GM23338 (cell line): ENCODE results near the gene LMF1. TPM values are rescaled to one million over a fixed set of nuclear protein-coding genes. Genes with fewer than 3 reads are reported as not detected.

Experiments used
- ATAC-seq: fragments of 200-7000 bp; cut with Tn5 transposase; 3 replicates; pipeline ENCODE4 v1.9.1; 2020
- DNase-seq: peaks from one replicate; pipeline ENCODE4 v3.0.0-alpha.2; 2015; ENCODE audit warnings: low spot score
- H2AFZ ChIP-seq: fragments of 200-600 bp; sonication (generic); 2 replicates; pipeline ENCODE4 v1.8.0; 2016; ENCODE audit warnings: antibody characterized with exemption, mild to moderate bottlenecking, moderate library complexity
- H3F3A ChIP-seq: fragments of 200-600 bp; sonication (generic); replicated peaks from 2 replicates; pipeline ENCODE4 v1.8.0; 2017; ENCODE audit warnings: antibody characterized with exemption, mixed run types, low read depth
- H3K27ac ChIP-seq: fragments of 200-600 bp; sonication (generic); 2 replicates; pipeline ENCODE4 v1.6.1; 2016; ENCODE audit warnings: low read depth
- H3K27me3 ChIP-seq: fragments of 200-600 bp; sonication (generic); 2 replicates; pipeline ENCODE4 v1.8.0; 2016; ENCODE audit warnings: mild to moderate bottlenecking, mixed run types, moderate library complexity; ENCODE audit not compliant: insufficient read depth
- H3K36me3 ChIP-seq: fragments of 200-600 bp; sonication (generic); 2 replicates; pipeline ENCODE4 v1.8.0; 2016; ENCODE audit warnings: mild to moderate bottlenecking; ENCODE audit not compliant: insufficient read depth
- H3K4me1 ChIP-seq: fragments of 200-600 bp; sonication (generic); 2 replicates; pipeline ENCODE4 v1.8.0; 2016; ENCODE audit warnings: mild to moderate bottlenecking, moderate library complexity; ENCODE audit not compliant: insufficient read depth
- H3K4me2 ChIP-seq: fragments of 200-600 bp; sonication (generic); 2 replicates; pipeline ENCODE4 v1.7.1; 2017; ENCODE audit warnings: mixed run types
- H3K4me3 ChIP-seq: fragments of 200-600 bp; sonication (generic); 2 replicates; pipeline ENCODE4 v1.6.1; 2016; ENCODE audit warnings: mixed run types
- H3K79me2 ChIP-seq: fragments of 200-600 bp; sonication (generic); replicated peaks from 2 replicates; pipeline ENCODE4 v1.8.0; 2017; ENCODE audit warnings: mild to moderate bottlenecking; ENCODE audit not compliant: insufficient read depth
- H3K9me2 ChIP-seq: fragments of 200-600 bp; sonication (generic); 2 replicates; pipeline ENCODE4 v1.8.0; 2017; ENCODE audit not compliant: insufficient read depth
- H4K20me1 ChIP-seq: fragments of 200-600 bp; sonication (generic); replicated peaks from 2 replicates; pipeline ENCODE4 v1.8.0; 2017; ENCODE audit warnings: mild to moderate bottlenecking; ENCODE audit not compliant: insufficient read depth
- H3K27ac Mint-ChIP-seq: 2 replicates; pipeline ENCODE4 v1.8.0; 2020; ENCODE audit warnings: inconsistent platforms, mild to moderate bottlenecking, moderate library complexity, mixed read lengths
- H3K27me3 Mint-ChIP-seq: 3 replicates; pipeline ENCODE4 v1.8.0; 2022; ENCODE audit warnings: low read depth, mild to moderate bottlenecking, moderate library complexity, mixed read lengths, inconsistent platforms; ENCODE audit not compliant: insufficient read depth, poor library complexity
- H3K36me3 Mint-ChIP-seq: 3 replicates; pipeline ENCODE4 v1.8.0; 2021; ENCODE audit warnings: low read depth, mild to moderate bottlenecking, inconsistent platforms, moderate library complexity, mixed read lengths
- H3K4me1 Mint-ChIP-seq: 3 replicates; pipeline ENCODE4 v1.8.0; 2020; ENCODE audit warnings: mild to moderate bottlenecking, inconsistent platforms, mixed read lengths
- H3K4me3 Mint-ChIP-seq: 3 replicates; pipeline ENCODE4 v1.8.0; 2021; ENCODE audit warnings: moderate library complexity, mild to moderate bottlenecking, inconsistent platforms, mixed read lengths
- H3K9me3 Mint-ChIP-seq: 3 replicates; pipeline ENCODE4 v1.8.0; 2020; ENCODE audit warnings: moderate library complexity, mild to moderate bottlenecking, inconsistent platforms, mixed read lengths
- CTCF ChIP-seq, 2 experiments: fragments of 200-600 bp in 1 of 2; sonication (generic) in 1 of 2; conservative IDR thresholded peaks; 2 replicates each; pipeline versions ENCODE4 v1.5.1 to v1.6.1; 2016 to 2017; ENCODE audit warnings: antibody characterized with exemption in 2 of 2, low read depth in 2 of 2, mild to moderate bottlenecking in 2 of 2, moderate library complexity in 1 of 2
- JUNB ChIP-seq: IDR thresholded peaks from one replicate; pipeline ENCODE4 v1.6.1; 2016; ENCODE audit warnings: antibody characterized with exemption; ENCODE audit not compliant: unreplicated experiment
- NANOG ChIP-seq: IDR thresholded peaks from 2 replicates; pipeline ENCODE4 v1.6.1; 2016; ENCODE audit warnings: antibody characterized with exemption, borderline replicate concordance
- REST ChIP-seq: IDR thresholded peaks from one replicate; pipeline ENCODE4 v1.6.1; 2018; ENCODE audit warnings: antibody characterized with exemption; ENCODE audit not compliant: unreplicated experiment
- STAT1 ChIP-seq: IDR thresholded peaks from one replicate; pipeline ENCODE4 v1.6.1; 2016; ENCODE audit warnings: antibody characterized with exemption; ENCODE audit not compliant: unreplicated experiment
- ZNF462 ChIP-seq: fragments of 250-450 bp; sonication (Bioruptor Pico); IDR thresholded peaks from 2 replicates; pipeline ENCODE4 v1.5.0; 2020; ENCODE audit warnings: mild to moderate bottlenecking, moderate library complexity
- polyA plus RNA-seq: library from polyadenylated mRNA; unstranded; fragments of >200 nt; fragmentation: Nextera tagmentation; extraction: Ambion mirVana; gene quantifications from 2 replicates; pipeline ENCODE4 v1.2.1, GENCODE V29; 2016
- total RNA-seq: library from RNA; depleted of rRNA; stranded (reverse); fragments of >200 nt; shearing (Covaris generic); gene quantifications from 2 replicates; pipeline ENCODE4 v1.2.3, GENCODE V29; 2014

The LMF1 gene
- total and polyA plus RNA-seq, 2 experiments from 2014 or later = 4.2 to 10.1 TPM

- Histone ChIP-seq H3K36me3 (no peaks in the 10 kb centered on the region), H3F3A (no peaks in the 10 kb centered on the region), H4K20me1 (no peaks in the 10 kb centered on the region), H2AFZ (no peak overlapping the region), H3K27me3 (no peaks in the 10 kb centered on the region), H3K4me3 (no peak overlapping the region), H3K9me2 (no peaks in the 10 kb centered on the region), H3K27ac (no peak overlapping the region), H3K79me2 (no peaks in the 10 kb centered on the region), H3K4me1 (no peaks in the 10 kb centered on the region), H3K4me2 (no peak overlapping the region)
- ATAC-seq (peak; percentile 79), DNase-seq (peak; percentile 53)
- no peak overlapping the region for H3K27ac Mint-ChIP-seq
- no peaks in the 10 kb centered on the region for H3K36me3 Mint-ChIP-seq
- no peaks in the 10 kb centered on the region; the same call in 2 of the 3 replicates for H3K9me3 Mint-ChIP-seq
- TF ChIP-seq JUNB = no peak
- no peak for TF ChIP-seq NANOG
- no peak for TF ChIP-seq ZNF462 (CRISPR knock-in tag)
- peak; percentile 22 to 54; a peak in 3 of 4 replicates for TF ChIP-seq CTCF (conservative IDR thresholded peaks at IDR 0.05; ENCODE audit: low read depth in 2 of 2)
- no peak for TF ChIP-seq STAT1
- TF ChIP-seq REST = no peak
- peaks cover 3% of the 10 kb centered on the region; the same call in 1 of the 3 replicates for H3K4me1 Mint-ChIP-seq
- no peak overlapping the region for H3K4me3 Mint-ChIP-seq
- peaks cover 12% of the 10 kb centered on the region for H3K27me3 Mint-ChIP-seq
These were observed 92.6 kb downstream of the LMF1 start for GRCh38 chr16:878072-878784.
